Measurements from ENCODE around the gene MYO1E. TPM values are rescaled to one million over a fixed set of nuclear protein-coding genes. Genes with fewer than 3 reads are reported as not detected.

The MYO1E gene
- total and polyA plus RNA-seq, 2 of the 4 experiments (the other 2 are of a cell fraction), result 13.4 to 37.3 TPM

DNA sequence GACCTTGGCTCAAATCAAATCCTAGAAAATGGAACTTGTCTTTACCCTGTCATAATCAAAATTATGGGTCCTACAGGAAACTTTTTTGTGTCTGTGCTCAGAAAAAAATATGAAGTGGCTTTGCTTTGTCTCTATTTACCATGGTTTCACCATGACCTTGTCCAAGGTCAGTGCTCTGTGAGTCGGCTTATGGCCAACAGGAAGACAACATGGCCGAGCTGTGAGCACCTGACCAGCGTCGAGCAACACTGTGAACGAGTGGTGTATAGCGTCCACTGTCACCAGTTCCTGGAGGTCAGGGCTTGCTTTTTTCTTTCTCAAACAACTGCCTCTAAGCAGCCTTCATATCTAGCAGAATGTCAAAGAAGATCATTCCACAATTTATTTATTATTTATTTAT lies 67.9 kb downstream of the MYO1E start:
- Histone ChIP-seq H2BK20ac (ENCODE audit: low read depth, low read length) (no peak overlapping the region), H3K4me3 (ENCODE audit: insufficient read depth, low read depth, low read length) (no peak overlapping the region), H2BK120ac (ENCODE audit: low read depth, low read length) (peak overlapping the region; percentile 21; the same call in 1 of the 2 replicates), H3K14ac (replicated peaks; ENCODE audit: low read depth, low read length) (no peak overlapping the region; the same call in 1 of the 2 replicates), H3K18ac (ENCODE audit: low read depth, low read length) (no peak overlapping the region), H3K27me3 (ENCODE audit: control insufficient read depth, insufficient read depth, low read length) (no peaks in the 10 kb centered on the region), H3K27ac (ENCODE audit: insufficient read depth, low read length) (0 out of 2 replicates have a peak overlapping the region, but pooled peaks have one; percentile 10), H3K4me2 (ENCODE audit: low read depth, low read length) (no peak overlapping the region), H2BK15ac (ENCODE audit: low read depth, low read length) (no peak overlapping the region), H3K4me1 (ENCODE audit: control insufficient read depth, insufficient read depth, low read length) (peaks cover 15% of the 10 kb centered on the region), H3K4ac (ENCODE audit: low read depth, low read length) (peak overlapping the region; percentile 9; the same call in 1 of the 2 replicates), H4K20me1 (ENCODE audit: insufficient read depth, low read length) (peaks cover 10% of the 10 kb centered on the region), H3K9ac (ENCODE audit: low read depth, low read length) (no peak overlapping the region), H2BK5ac (ENCODE audit: low read depth, low read length, poor library complexity, severe bottlenecking) (peak overlapping the region; percentile 2), H3K9me3 (ENCODE audit: control insufficient read depth, insufficient read depth, low read length) (no peaks in the 10 kb centered on the region), H3K79me1 (ENCODE audit: low read depth in 1 of 2, low read length in 2 of 2) (peaks cover 21 to 74% of the 10 kb centered on the region in 2 experiments), H4K91ac (ENCODE audit: insufficient read depth, low read depth, low read length) (peak overlapping the region; percentile 31; the same call in 1 of the 2 replicates), H2AFZ (replicated peaks; ENCODE audit: low read length, poor library complexity) (no peak overlapping the region), H3K36me3 (ENCODE audit: control insufficient read depth, insufficient read depth, low read length) (no peaks in the 10 kb centered on the region), H4K5ac (ENCODE audit: low read depth, low read length) (no peak overlapping the region), H4K8ac (ENCODE audit: low read depth in 2 of 2, low read length in 2 of 2) (no peak overlapping the region), H2AK9ac (replicated peaks; ENCODE audit: low read depth, low read length, poor library complexity) (no peak overlapping the region), H2AK5ac (ENCODE audit: low read depth, low read length) (peak overlapping the region; percentile 59; the same call in 1 of the 2 replicates), H3K56ac (ENCODE audit: extremely low read depth, insufficient read depth, low read length) (no peak overlapping the region), H3K23ac (ENCODE audit: low read depth, low read length) (no peak overlapping the region), H3K9me1 (ENCODE audit: insufficient read depth, low read length) (peaks cover 35% of the 10 kb centered on the region)
- POLR2A ChIA-PET (ENCODE audit: unreplicated experiment), result no interaction called here
- ATAC-seq (ENCODE audit: low read depth) (no peak), DNase-seq (no peak)
- in situ Hi-C loops (cut with MboI; ENCODE audit: low sequenced_read_pairs) (no loop called here), intact Hi-C loops (cut with micrococcal nuclease) (no loop called here), dilution Hi-C loops (cut with HindIII; ENCODE audit: low sequenced_read_pairs, unreplicated experiment) (no loop called here)
- CTCF ChIA-PET, result no interaction called here
- 100% methylated on average over 2 of the region's 6 CpGs; no CpG with 5 or more reads in 1 of the 2 experiments for WGBS, 2 experiments (ENCODE audit: extremely low coverage in 2 of 2, insufficient read length in 1 of 2)
- TF ChIP-seq POLR2A (IDR thresholded peaks at IDR 0.05; ENCODE audit: low read depth, low read length) (no peak), BHLHE40 (IDR thresholded peaks at IDR 0.05; ENCODE audit: low read depth, low read length) (no peak), MAZ (IDR thresholded peaks at IDR 0.05; ENCODE audit: borderline replicate concordance, low read depth, low read length) (no peak), RFX5 (IDR thresholded peaks at IDR 0.05; ENCODE audit: low read depth, low read length) (no peak), CTCF (conservative IDR thresholded peaks at IDR 0.05; ENCODE audit: low read depth, low read length) (no peak), RAD21 (IDR thresholded peaks at IDR 0.05; ENCODE audit: low read length) (no peak), RCOR1 (IDR thresholded peaks at IDR 0.05; ENCODE audit: insufficient replicate concordance, low read length) (no peak), FOS (IDR thresholded peaks at IDR 0.05; ENCODE audit: low read depth, low read length) (no peak)
- no TSS peak for BruUV-seq (replicated peaks)

Data from IMR-90 (cell line).